Measurements from ENCODE around the gene PPAN.

DNA sequence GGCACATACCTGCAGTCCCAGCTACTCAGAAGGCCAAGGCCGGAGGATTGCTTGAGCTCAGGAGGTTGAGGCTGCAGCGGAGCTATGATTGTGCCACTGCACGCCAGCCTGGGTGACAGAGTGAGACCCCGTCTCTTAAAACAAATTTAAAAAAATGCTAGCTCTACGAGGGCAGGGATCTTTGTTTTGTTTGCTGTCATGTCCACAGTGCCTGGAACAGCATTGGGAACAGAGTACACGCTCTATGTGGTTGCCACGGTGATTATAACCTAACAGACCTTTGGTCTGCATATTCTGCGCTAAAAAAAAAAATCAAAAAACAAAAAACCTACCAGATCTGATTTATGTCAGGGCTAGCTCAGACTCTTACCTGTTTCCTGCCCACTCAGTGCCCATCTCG lies 22.3 kb upstream of the PPAN start:
- TF ChIP-seq CTCF (IDR thresholded peaks at IDR 0.05) = no peak
- TF ChIP-seq, protein P1, sequence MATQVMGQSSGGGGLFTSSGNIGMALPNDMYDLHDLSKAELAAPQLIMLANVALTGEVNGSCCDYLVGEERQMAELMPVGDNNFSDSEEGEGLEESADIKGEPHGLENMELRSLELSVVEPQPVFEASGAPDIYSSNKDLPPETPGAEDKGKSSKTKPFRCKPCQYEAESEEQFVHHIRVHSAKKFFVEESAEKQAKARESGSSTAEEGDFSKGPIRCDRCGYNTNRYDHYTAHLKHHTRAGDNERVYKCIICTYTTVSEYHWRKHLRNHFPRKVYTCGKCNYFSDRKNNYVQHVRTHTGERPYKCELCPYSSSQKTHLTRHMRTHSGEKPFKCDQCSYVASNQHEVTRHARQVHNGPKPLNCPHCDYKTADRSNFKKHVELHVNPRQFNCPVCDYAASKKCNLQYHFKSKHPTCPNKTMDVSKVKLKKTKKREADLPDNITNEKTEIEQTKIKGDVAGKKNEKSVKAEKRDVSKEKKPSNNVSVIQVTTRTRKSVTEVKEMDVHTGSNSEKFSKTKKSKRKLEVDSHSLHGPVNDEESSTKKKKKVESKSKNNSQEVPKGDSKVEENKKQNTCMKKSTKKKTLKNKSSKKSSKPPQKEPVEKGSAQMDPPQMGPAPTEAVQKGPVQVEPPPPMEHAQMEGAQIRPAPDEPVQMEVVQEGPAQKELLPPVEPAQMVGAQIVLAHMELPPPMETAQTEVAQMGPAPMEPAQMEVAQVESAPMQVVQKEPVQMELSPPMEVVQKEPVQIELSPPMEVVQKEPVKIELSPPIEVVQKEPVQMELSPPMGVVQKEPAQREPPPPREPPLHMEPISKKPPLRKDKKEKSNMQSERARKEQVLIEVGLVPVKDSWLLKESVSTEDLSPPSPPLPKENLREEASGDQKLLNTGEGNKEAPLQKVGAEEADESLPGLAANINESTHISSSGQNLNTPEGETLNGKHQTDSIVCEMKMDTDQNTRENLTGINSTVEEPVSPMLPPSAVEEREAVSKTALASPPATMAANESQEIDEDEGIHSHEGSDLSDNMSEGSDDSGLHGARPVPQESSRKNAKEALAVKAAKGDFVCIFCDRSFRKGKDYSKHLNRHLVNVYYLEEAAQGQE (IDR thresholded peaks at IDR 0.05; ENCODE audit: insufficient read depth in 1 of 2, low read depth in 2 of 2, low read length in 1 of 2) = no peak
- no peak for TF ChIP-seq TCF7L2 (IDR thresholded peaks at IDR 0.05; ENCODE audit: low read depth, low read length)
- no peak for TF ChIP-seq POLR2AphosphoS5 (IDR thresholded peaks at IDR 0.05; ENCODE audit: low read depth, low read length)
